SU-DHL-6 (cell line): ENCODE measurements around the gene H19.

Source experiments
- H2AFZ ChIP-seq: fragments of 200-600 bp; sonication (generic); 2 replicates; pipeline ENCODE4 v1.6.1; 2014; ENCODE audit warnings: low read depth, mild to moderate bottlenecking, moderate library complexity, mixed read lengths, antibody characterized with exemption, low read length; ENCODE audit not compliant: severe bottlenecking
- H3F3A ChIP-seq: fragments of 200-600 bp; shearing (Covaris generic); 2 replicates; pipeline ENCODE4 v1.6.0; 2016; ENCODE audit warnings: antibody characterized with exemption, mild to moderate bottlenecking; ENCODE audit not compliant: insufficient read depth
- H3K27ac ChIP-seq: fragments of 200-600 bp; sonication (generic); 2 replicates; pipeline ENCODE4 v1.5.1; 2016; ENCODE audit warnings: low read depth, mild to moderate bottlenecking, low read length, moderate library complexity, mixed read lengths
- H3K27me3 ChIP-seq: fragments of 200-600 bp; sonication (generic), shearing (Covaris generic); 2 replicates; pipeline ENCODE4 v1.6.0; 2014; ENCODE audit warnings: mild to moderate bottlenecking, low read length
- H3K36me3 ChIP-seq: fragments of 200-600 bp; sonication (generic); 2 replicates; pipeline ENCODE4 v1.6.1; 2014; ENCODE audit warnings: mild to moderate bottlenecking, low read length, mixed read lengths
- H3K4me2 ChIP-seq: fragments of 300-600, 200-600 bp; shearing (Covaris generic), sonication (generic); 2 replicates; pipeline ENCODE4 v1.6.0; 2014; ENCODE audit warnings: low read length, low read depth, mild to moderate bottlenecking; ENCODE audit not compliant: poor library complexity, severe bottlenecking
- H3K4me3 ChIP-seq: fragments of 200-600 bp; sonication (generic); 2 replicates; pipeline ENCODE4 v1.5.1; 2014; ENCODE audit warnings: antibody characterized with exemption, low read length, mild to moderate bottlenecking, mixed read lengths; ENCODE audit not compliant: insufficient read depth, poor library complexity, severe bottlenecking
- H3K79me2 ChIP-seq: fragments of 200-600 bp; sonication (generic); 2 replicates; pipeline ENCODE4 v1.6.1; 2014; ENCODE audit warnings: mild to moderate bottlenecking, low read length, moderate library complexity; ENCODE audit not compliant: insufficient read depth
- H3K9ac ChIP-seq: fragments of 200-600 bp; sonication (generic); 2 replicates; pipeline ENCODE4 v1.7.0; 2014; ENCODE audit warnings: mild to moderate bottlenecking, low read length
- H3K9me2 ChIP-seq: fragments of 200-600 bp; sonication (generic); replicated peaks from 2 replicates; pipeline ENCODE4 v1.6.1; 2014; ENCODE audit warnings: low read length; ENCODE audit not compliant: insufficient read depth
- H3K9me3 ChIP-seq: fragments of 200-600 bp; sonication (generic); 2 replicates; pipeline ENCODE4 v1.6.1; 2014; ENCODE audit warnings: low read length, mixed read lengths; ENCODE audit not compliant: insufficient read depth
- H4K20me1 ChIP-seq: fragments of 200-600 bp; sonication (generic); 2 replicates; pipeline ENCODE4 v1.6.1; 2014; ENCODE audit warnings: low read depth, mild to moderate bottlenecking, antibody characterized with exemption, low read length, moderate library complexity, mixed read lengths
- CTCF ChIP-seq: fragments of 200-600 bp; sonication (generic); IDR thresholded peaks from one replicate; pipeline ENCODE4 v1.5.1; 2017; ENCODE audit warnings: antibody characterized with exemption, mild to moderate bottlenecking, low read length, moderate library complexity; ENCODE audit not compliant: insufficient read depth, poor library complexity, severe bottlenecking
- EZH2phosphoT487 ChIP-seq: fragments of 200-600 bp; sonication (generic), shearing (Covaris generic); conservative IDR thresholded peaks from 2 replicates; pipeline ENCODE4 v1.6.1; 2018; ENCODE audit warnings: mild to moderate bottlenecking, antibody characterized with exemption, low read length, moderate library complexity, mixed read lengths

The H19 gene

GRCh38 chr11:1949922-1950321, 47.7 kb downstream of the H19 start:
- Histone ChIP-seq H3K9me3 (no peaks in the 10 kb centered on the region), H3K36me3 (no peaks in the 10 kb centered on the region), H2AFZ (no peak overlapping the region), H3K4me2 (no peak overlapping the region), H3K27ac (no peak overlapping the region), H3K9ac (no peak overlapping the region), H3K4me3 (no peak overlapping the region), H3K9me2 (no peaks in the 10 kb centered on the region), H3K79me2 (no peaks in the 10 kb centered on the region), H4K20me1 (no peaks in the 10 kb centered on the region), H3F3A (no peaks in the 10 kb centered on the region), H3K27me3 (no peaks in the 10 kb centered on the region)
- TF ChIP-seq EZH2phosphoT487 (no peak), CTCF (no peak)

GRCh38 chr11:1949302-1949701, 48.3 kb downstream of the H19 start:
- H3K9ac ChIP-seq = no peak overlapping the region
- H2AFZ ChIP-seq = no peak overlapping the region
- H3K4me3 ChIP-seq = no peak overlapping the region
- H3K79me2 ChIP-seq = no peaks in the 10 kb centered on the region
- no peak overlapping the region for H3K27ac ChIP-seq
- TF ChIP-seq EZH2phosphoT487 (no peak), CTCF (no peak)
- H3K9me3 ChIP-seq = no peaks in the 10 kb centered on the region
- no peak overlapping the region for H3K4me2 ChIP-seq
- H3K9me2 ChIP-seq = no peaks in the 10 kb centered on the region
- no peaks in the 10 kb centered on the region for H3K36me3 ChIP-seq
- H4K20me1 ChIP-seq = no peaks in the 10 kb centered on the region
- H3F3A ChIP-seq = no peaks in the 10 kb centered on the region
- H3K27me3 ChIP-seq = no peaks in the 10 kb centered on the region

- Histone ChIP-seq H3K27ac (no peak overlapping the region), H3K79me2 (no peaks in the 10 kb centered on the region), H2AFZ (no peak overlapping the region), H3K9me3 (no peaks in the 10 kb centered on the region), H3K27me3 (no peaks in the 10 kb centered on the region), H4K20me1 (no peaks in the 10 kb centered on the region), H3K4me2 (no peak overlapping the region), H3K4me3 (no peak overlapping the region), H3K9ac (no peak overlapping the region), H3K36me3 (no peaks in the 10 kb centered on the region), H3K9me2 (no peaks in the 10 kb centered on the region), H3F3A (no peaks in the 10 kb centered on the region)
- TF ChIP-seq EZH2phosphoT487 (no peak), CTCF (no peak)
Measured at GRCh38 chr11:1948389-1948788, 49.3 kb downstream of the H19 start.
